ENCODE data around the gene USP37.
A peak's percentile ranks its signal among the peaks of the same experiment; 100 is the strongest.
"Not testable (repeated sequence)": the region's sequence is repeated elsewhere in the genome, so short reads cannot be mapped to it uniquely, and the experiment has no call there.

Gene USP37

GRCh38 chr2:218568190-218569037, at the start of gene USP37, which contains the start of gene CNOT9:
TSS of gene USP37 (minus strand) at chr2:218568351. CDS start at chr2:218558653, 9,698 bp downstream.
TSS of gene CNOT9 (plus strand) at chr2:218568839. CDS start at chr2:218568955, 116 bp downstream.
- DNase-seq: peak; percentile 95

GRCh38 chr2:218615868-218616315, 47.7 kb upstream of the USP37 start:
- no peak for DNase-seq

- no peak for DNase-seq
These were observed 39.4 kb upstream of the USP37 start, which contains the start of gene PLCD4 for GRCh38 chr2:218607436-218608115. TSS of gene PLCD4 (plus strand) at chr2:218607899. CDS start at chr2:218615740, 7,841 bp downstream.

GRCh38 chr2:218605432-218605831, 37.3 kb upstream of the USP37 start:
- peak; percentile 48 for DNase-seq

GRCh38 chr2:218585541-218585940, 17.4 kb upstream of the USP37 start:
- no peak for DNase-seq

- no peak for DNase-seq
These were observed 16.1 kb upstream of the USP37 start for GRCh38 chr2:218583983-218584850.

GRCh38 chr2:218582076-218582475, 13.9 kb upstream of the USP37 start:
- no peak for DNase-seq

- no peak for DNase-seq
These were observed 10.2 kb upstream of the USP37 start for GRCh38 chr2:218578272-218578877.

GRCh38 chr2:218577482-218578220, 9.5 kb upstream of the USP37 start:
- no peak for DNase-seq

GRCh38 chr2:218576854-218577253, 8.7 kb upstream of the USP37 start:
- DNase-seq: no peak

GRCh38 chr2:218570850-218571249, 2.7 kb upstream of the USP37 start:
- no peak for DNase-seq

- no peak for DNase-seq
These were observed 1.7 kb upstream of the USP37 start for GRCh38 chr2:218569661-218570500.

- DNase-seq: no peak
These were observed 884 bp upstream of the USP37 start for GRCh38 chr2:218569038-218569431.

GRCh38 chr2:218567797-218568189, 358 bp downstream of the USP37 start:
- no peak for DNase-seq

- DNase-seq: no peak
These were observed 1.9 kb downstream of the USP37 start for GRCh38 chr2:218566296-218566695.

GRCh38 chr2:218564056-218564455, 4.1 kb downstream of the USP37 start:
- no peak for DNase-seq

GRCh38 chr2:218558986-218559385, 9.2 kb downstream of the USP37 start:
- DNase-seq: no peak

- DNase-seq: no peak
These were observed 10.2 kb downstream of the USP37 start for GRCh38 chr2:218557941-218558340.

- DNase-seq: no peak
These were observed 12.6 kb downstream of the USP37 start for GRCh38 chr2:218555527-218555926.

- DNase-seq: not testable (repeated sequence)
These were observed 13.9 kb downstream of the USP37 start for GRCh38 chr2:218554225-218554624.

- no peak for DNase-seq
These were observed 20.2 kb downstream of the USP37 start for GRCh38 chr2:218547978-218548377.

Measured in NCI-H2107 (cell line).